HG02852 (cell line): ENCODE results near the gene DUSP21.
"Not testable (repeated sequence)": the region's sequence is repeated elsewhere in the genome, so short reads cannot be mapped to it uniquely, and the experiment has no call there.

Experiments used
- ATAC-seq: cut with Tn5 transposase; IDR thresholded peaks from one replicate; pipeline ENCODE4 v1.9.1; 2021; ENCODE audit warnings: mild to moderate bottlenecking, moderate library complexity; ENCODE audit not compliant: unreplicated experiment

The DUSP21 gene

GRCh38 chrX:44875185-44875489 lies 31.3 kb downstream of the DUSP21 start:
- no peak for ATAC-seq

GRCh38 chrX:44876086-44876485 lies 32.3 kb downstream of the DUSP21 start:
- no peak for ATAC-seq

- ATAC-seq = no peak
These were observed 32.9 kb downstream of the DUSP21 start for GRCh38 chrX:44876767-44877166.

GRCh38 chrX:44878780-44879179 lies 35.0 kb downstream of the DUSP21 start:
- ATAC-seq = no peak

- ATAC-seq = no peak
These were observed 37.7 kb downstream of the DUSP21 start for GRCh38 chrX:44881549-44881948.

- ATAC-seq = no peak
These were observed 38.8 kb downstream of the DUSP21 start for GRCh38 chrX:44882635-44883034.

GRCh38 chrX:44884944-44885343 lies 41.1 kb downstream of the DUSP21 start:
- no peak for ATAC-seq

- no peak for ATAC-seq
These were observed 46.0 kb downstream of the DUSP21 start for GRCh38 chrX:44889824-44890223.

GRCh38 chrX:44890247-44890646 lies 46.4 kb downstream of the DUSP21 start:
- no peak for ATAC-seq

- ATAC-seq = not testable (repeated sequence)
These were observed 46.9 kb downstream of the DUSP21 start for GRCh38 chrX:44890687-44891086.

- ATAC-seq = no peak
These were observed 47.8 kb downstream of the DUSP21 start for GRCh38 chrX:44891642-44892041.
